ENCODE data around the gene TMEM132C. TPM values are rescaled to one million over a fixed set of nuclear protein-coding genes. Genes with fewer than 3 reads are reported as not detected.

Gene TMEM132C
- total RNA-seq, 1 experiment from 2014 or later, result not detected

DNA sequence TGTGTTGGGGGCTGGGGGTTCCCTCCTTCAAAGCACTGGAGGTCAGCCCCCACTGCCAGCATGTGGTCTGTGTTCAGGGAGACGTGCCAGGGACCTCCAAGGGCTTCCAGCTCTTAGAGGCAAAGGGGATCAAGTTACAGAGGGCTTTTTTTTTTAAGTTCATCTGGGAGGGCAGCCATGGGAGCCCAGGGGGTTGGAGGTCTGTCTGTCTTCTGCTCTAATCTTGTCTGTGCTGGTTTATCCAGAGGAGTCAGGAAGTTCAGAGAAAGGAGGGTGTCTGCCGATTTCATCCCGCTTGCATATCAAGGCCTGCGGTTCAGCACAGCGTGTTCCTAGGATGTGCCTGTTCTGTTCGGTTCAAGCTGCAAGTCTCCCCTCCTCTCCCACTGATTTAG is 72.2 kb downstream of the TMEM132C start:
- DNase-seq (ENCODE audit: low read depth), result no peak

DNA sequence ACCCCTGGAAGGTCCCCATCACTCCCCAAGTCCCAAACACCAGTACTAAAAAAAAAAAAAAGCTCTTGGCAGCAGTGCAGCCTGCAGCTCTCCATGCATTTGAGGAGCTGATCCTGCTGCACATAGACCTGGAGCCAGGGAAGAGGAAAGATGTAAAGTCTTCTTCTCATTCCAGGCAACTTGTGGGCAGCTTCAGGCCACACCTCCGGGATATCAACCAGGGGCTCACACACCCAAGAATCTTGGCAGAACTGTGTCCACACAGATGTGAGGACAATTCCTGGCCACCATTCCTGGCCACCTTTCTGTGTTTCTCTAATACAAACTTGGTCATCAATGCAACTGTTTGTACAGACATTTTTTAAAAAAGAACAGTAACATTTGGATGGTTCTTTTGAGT is 72.7 kb downstream of the TMEM132C start:
- no peak for DNase-seq (ENCODE audit: low read depth)

DNA sequence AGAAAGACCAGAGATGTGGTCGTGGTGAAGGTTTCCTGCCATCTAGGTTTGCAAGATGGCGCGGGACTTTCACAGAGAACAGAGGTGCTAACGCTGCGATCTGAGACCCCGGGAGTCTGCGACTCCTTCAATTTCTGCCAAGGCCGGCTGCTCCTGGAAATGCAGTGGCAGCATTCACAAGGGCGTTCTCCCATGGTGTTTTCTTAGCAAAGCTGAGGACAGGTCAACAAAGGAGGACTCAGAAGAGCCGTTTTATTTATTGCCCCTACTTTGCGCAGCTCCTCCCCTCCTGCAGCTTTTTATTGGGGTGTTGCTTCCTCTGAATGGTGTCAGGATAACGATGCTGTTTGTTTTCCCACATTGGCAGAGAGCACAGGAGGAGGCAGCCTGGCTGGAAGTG is 86.3 kb downstream of the TMEM132C start:
- DNase-seq (ENCODE audit: low read depth), result no peak

DNA sequence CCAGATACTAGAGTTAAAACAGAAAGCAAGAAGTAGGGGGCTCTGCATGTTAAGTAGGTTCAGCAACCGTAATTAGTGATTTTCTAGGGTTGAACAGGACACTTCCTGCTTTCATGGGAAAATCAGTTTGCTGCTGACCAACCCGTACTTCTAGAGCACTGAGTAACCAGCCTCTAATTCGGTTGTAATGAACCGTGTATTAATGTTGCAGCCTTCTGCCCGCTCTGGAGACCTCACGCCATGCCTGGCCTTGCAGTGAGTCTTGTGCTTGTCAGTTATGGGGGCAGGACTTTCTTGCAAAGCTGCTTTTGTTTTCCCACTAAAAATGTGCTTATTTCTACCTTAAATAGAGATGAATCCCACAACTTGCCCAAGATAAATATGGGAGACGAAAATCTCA is 89.6 kb downstream of the TMEM132C start:
- DNase-seq (ENCODE audit: low read depth), result no peak

DNA sequence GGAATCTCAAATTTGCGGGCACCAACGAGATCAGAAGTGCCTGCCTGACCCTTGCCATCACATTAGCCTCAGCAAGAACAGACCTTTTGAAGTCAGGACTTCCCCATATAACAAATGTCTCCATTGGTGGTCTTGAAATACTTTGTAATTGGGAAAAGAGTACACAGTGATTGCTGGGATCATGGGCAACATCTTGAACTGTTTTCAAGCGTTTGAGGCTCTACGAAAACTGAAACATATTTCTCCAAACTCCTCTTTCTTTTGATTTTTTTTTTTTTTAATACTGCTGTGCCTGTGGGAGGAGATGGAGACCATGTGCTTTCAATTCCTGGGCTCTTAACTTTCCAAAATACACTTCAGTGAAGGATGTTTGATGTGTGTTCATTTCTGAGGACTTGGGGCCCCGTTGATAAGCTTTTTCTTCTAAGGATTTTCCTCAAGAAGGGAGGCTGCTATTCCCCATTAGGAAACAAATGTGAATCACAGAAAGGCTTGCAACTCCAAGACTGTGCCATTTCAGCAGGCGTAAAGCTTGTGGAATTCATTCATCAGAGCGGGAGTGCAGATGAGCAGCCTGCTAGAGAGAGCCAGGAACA is 94.5 kb downstream of the TMEM132C start:
- DNase-seq (ENCODE audit: low read depth), result no peak

DNA sequence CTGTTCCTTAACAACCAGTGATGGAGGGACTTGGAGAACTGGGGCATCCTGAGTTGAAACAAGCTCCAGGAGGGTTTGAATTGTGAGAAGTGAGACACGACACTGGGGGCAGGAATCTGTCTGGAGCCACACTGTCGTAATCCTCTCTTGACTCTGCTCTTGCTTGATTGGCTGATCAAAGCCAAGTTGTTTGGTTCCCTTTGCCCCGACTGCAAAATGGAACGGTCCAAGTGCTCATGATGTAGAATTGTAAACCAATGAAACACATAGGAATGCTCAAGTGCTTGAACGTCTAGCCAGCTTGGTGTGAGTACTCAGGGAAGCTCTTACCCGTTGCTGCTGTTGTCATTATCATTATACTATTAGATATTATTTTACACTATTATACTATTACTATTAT is 98.1 kb downstream of the TMEM132C start:
- no peak for DNase-seq (ENCODE audit: low read depth)

DNA sequence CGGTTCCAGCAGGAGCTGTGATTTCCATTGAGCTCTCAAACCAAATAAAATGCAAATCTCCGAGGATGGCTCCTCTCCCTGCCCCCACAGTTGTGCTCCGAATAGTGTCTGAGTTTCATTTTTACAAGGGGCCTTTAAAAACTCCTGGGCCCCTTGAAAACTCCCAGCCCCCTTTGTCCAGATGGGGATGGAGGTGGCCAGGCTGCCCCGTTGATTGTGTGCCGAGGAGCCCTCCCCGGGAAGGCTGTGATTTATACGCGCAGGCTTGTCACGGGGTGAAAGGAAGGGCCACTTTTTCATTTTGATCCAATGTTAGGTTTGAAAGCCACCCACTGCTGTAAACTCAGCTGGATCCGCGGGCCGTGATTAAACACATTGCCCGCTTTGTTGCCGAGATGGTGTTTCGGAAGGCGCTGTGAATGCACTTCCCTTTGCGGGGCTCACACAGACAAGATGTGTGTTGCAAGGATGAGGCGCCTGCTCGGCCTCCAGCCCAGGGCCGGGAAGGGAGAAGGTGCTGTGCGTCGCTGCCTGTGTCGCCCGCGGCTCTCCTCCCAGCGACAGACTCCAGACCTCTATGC is 98.8 kb downstream of the TMEM132C start:
- DNase-seq (ENCODE audit: low read depth), result no peak

DNA sequence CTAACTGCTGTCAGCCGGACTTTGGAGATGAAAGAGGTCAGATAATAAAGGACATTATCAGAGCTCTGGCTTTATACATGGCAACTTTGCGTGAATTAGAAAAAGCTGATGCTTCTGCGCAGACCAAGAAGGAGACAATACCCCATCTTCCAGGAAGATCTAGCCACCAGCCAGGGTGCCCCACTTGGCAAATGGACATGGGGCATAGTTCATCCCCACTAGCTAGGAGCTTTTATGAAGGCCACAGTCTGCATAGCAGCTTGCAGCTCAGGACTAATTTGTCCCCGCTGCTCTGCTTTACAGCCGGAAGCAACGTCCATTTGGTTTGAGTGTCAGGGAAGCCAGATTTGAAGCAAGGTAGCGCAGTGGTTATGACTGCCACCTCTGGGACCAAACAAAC is 101.0 kb downstream of the TMEM132C start:
- DNase-seq (ENCODE audit: low read depth), result no peak

DNA sequence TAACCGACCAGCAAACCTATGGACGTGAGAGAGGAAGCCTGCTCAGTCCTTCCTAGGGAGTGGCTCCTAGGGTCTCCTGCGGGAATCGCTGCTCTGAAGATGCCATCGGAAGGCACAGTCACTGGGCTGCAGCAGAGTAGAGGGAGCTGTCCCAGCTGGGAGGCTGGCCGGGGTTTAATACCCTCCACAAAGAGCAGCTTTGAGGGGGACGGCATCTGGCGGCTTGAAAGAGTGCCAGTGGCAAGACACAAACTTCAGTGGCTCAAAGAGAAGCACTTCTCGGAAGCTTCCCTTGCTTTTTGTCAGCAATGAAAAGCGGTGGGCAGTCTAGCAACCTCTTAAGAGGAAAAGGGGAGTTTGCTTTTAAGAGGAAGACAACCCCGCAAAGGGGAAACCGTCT is 114.6 kb downstream of the TMEM132C start:
- DNase-seq (ENCODE audit: low read depth), result no peak

DNA sequence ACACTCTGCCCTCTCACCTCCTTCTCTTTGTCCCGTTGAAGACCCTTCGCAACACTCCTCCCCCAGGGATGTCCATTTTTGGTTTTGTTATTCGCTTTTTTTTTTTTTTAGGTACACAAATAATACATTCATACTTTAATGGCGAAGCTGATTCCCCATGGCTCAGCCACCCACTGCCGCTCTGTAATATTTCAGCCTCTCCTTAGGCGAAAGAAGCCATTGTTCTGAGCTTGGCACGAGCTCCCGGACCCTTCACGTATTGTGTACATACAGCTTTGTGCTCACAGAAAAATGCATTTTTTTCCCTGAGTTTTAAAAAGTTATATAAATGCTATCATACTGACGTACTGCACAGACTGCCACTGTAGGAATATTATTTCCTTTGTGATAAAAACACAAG is 115.0 kb downstream of the TMEM132C start:
- no peak for DNase-seq (ENCODE audit: low read depth)

DNA sequence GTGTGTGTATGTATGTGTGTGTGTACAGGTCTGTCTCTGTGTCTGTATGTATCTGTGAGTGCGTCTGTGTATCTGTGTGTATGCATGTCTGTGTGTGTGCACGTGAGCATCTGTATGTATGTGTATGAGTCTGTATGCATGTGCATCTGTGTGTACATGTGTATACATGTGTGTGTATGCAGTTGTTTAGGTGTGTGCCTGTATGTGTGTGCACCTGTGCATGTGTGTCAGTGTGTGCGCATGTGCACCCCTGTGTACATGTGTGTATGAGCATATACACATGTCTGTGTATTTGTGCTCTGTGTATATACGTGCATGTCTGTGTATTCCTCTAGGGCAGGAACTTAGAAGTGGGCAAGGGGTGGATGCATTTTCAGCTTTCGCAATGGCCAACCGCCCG is 116.0 kb downstream of the TMEM132C start:
- DNase-seq (ENCODE audit: low read depth), result no peak

DNA sequence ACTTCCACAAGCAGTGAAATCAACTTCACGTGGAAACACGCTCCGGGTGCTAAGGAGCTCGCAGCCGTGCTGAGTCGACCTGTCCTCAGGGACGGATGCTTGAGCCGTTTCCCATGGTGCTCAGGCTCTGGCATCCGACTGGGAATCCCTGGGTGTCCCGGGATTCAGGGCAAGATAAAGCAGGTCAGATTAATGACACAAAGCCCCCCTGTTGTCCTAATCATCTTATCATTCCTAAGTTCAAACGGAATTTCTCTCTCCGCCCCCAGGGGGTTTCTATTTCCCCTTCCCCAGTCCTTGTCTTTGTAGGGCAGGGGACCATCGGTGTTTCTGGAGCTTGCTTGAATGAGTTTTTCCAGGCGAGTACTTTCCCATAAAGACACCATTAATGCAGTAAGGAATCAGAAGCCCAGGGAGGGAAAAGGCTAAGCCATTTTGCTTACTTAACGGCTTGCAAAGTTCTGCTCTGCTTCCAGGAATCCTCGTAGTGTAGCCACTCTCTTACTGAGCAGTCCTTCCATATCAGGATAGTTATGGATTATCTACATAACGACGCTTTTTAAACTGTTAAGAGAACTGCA is 116.5 kb downstream of the TMEM132C start:
- no peak for DNase-seq (ENCODE audit: low read depth)

DNA sequence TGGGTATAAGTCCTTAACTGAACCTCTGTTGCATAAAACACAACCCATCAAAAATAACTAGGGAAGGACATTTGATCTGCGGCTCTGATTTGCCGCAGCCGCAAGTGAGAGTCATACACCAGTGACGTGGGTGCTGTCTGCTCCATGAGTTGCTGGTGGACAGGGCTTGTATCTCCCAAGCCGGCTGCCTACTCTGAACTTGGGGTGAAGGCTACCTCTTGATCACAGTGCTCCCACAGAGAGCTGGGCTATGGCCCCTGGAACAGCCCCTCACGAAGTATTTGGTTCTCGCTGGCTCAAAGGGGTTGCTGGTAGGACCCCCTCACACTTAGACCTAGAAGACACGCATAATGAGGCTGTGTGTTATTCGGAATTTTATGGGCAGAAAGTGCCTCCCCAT is 118.8 kb downstream of the TMEM132C start:
- no peak for DNase-seq (ENCODE audit: low read depth)

DNA sequence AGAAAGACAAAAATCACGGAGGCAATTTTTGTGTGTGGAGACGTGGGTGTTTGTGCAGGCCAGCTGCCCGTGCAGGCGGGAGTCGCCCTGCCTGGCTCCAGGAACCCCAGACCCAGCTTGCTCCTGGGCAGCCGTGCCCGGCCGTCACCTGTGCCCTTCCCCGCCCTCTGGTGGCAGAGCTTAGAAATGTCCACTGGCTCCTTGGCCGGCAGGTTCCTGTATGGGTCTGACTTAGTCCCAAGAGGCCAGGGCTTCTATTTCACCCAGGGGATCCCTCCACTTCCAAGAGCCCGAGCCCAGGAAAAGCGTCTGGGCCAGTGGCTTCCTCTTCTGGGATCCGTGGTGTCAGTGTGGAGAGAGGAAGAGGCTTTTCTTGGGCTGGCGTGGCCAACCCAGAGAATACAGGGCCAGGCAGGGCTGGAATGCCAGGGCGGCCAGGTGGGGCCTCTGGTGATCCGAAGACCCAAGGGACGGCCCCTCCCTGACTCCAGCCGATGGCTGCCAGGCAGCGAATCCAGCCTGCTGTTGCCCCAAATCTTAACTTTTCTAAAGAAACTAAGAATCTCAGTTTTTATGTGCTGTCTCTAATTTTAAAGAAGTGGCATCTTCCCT is 120.9 kb downstream of the TMEM132C start:
- DNase-seq (ENCODE audit: low read depth), result no peak

DNA sequence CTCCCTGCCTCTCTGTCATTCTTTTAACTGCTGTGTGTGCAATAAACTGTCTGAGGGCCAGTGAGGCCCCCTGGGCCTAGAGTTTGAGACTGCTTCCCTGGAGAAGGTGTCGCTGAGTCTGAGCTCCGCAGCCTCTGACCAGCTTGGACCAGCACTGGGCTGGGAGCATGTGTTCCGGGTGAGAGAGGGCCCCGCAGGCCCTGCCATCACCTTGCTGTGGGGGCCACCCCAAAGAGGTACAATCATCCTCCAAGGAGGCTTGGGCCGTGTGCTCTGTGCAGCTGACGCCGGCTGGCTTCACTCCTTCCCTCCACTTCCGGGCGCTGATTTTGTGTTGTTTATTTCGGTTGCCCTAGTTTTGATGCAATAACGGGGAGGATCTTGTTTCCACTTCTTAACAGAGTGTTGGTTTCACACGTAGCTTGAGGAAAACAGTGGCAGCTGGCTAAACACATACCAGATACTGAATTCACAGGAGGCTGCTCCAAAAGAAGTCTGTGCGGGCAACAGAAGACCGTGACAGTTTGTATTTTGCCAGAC is 121.6 kb downstream of the TMEM132C start:
- DNase-seq (ENCODE audit: low read depth), result no peak

DNA sequence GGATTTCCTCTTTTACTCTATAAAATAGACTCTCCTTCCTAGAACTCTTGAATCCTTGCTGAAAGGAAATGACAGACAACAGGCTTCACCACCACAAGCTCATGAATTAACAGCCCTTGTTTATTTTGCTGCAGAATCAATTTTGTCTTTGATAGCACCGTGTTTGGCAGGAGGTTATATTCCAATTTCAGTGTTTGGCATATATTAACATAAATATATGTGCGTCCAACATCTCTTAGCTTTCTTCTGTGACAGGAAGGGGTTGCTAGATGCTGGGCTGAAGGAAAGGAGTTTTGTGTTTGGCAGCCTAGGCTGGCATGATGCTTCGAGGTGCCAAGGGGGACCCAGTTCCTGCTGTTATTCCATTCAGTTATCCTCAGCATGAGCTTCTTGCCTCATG is 126.4 kb downstream of the TMEM132C start:
- DNase-seq (ENCODE audit: low read depth), result no peak

DNA sequence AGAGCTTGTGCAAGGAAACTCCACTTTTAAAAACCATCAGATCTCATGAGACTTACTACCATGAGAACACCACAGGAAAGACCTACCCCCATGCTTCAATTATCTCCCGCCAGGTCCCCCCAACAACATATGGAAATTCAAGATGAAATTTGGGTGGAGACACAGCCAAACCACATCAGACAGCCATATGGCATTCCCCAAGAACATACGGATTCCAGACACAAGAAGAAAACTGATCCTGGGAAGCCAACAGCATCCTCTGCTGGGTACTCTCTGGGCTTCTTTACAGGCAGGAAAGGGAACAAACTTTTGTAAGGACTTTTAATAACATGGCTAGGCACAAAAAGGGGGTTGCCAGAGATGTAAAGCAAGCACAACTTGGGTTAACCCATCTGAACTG is 127.2 kb downstream of the TMEM132C start:
- DNase-seq (ENCODE audit: low read depth), result no peak

DNA sequence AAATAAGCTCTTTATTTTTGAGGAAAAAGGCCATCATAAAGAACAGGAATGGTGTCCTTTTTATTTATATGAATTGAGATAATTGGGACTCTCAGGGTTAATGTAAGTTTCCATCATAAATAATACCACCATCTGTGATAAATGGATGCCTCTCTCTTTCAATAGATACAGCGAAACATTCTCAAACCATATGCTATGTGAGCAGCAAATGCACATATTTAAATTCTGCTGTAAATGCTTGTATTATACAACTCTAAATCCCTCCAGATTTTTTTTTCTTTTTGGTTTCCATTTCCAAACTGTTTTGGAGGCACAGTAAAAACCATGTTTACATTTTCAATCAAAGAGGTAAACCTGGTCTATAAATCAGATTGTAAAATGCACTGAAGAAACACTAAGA is 132.3 kb downstream of the TMEM132C start:
- no peak for DNase-seq (ENCODE audit: low read depth)

DNA sequence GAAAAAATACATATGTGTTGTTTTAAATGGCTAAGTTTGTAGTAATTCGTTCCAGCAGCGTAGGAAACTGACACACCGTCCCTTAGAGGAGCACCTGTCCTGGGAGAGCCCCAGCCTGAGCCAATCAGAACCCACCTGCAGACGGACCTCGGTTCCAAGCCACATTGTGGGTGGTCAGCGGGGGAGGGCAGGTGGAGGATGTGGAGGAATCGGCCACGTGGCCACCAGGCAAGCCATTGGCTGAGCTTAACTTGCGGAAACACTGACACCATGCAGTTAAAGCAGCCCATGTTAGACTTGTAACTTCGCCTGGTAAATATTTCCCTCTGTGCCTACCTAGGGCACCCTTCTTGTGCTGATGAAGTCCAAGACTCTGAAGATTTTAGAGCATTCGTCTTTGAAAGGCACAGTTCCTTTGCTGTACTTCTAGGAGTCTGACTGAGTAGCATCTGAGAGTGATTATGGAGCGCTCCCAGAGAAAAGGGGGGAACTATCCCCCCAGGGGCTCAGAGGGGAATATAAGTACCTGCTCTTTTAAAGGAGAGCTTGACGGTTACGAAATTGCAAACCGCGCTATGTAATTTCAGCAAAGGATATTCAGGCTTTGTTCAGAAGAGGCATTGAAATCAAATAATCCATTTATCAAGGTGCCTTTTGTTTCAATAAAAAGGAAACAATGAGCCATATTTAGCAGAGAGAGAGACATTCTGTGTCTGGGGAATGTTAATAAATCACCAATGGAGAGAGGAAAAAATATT is 135.7 kb downstream of the TMEM132C start:
- DNase-seq (ENCODE audit: low read depth), result no peak

DNA sequence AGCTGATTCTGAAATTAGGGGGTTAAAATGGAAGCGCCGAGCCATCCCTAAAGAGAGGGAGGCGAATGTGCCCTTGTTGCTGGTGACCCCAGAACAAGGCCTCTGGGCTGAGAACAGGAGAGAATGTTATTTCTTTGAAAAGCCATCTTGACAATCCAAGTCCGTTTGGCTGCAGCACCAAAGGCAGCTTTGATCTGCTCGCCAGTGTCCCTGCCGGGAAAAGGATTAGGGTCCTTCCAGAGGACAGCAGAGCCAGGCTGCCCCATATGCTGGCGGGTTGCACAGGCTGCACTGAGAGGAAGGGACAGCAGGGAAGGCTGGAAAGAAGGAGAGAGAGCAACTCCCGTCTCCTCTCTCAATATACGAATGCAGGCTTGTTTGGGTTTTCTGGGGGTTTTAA is 141.7 kb downstream of the TMEM132C start:
- no peak for DNase-seq (ENCODE audit: low read depth)

DNA sequence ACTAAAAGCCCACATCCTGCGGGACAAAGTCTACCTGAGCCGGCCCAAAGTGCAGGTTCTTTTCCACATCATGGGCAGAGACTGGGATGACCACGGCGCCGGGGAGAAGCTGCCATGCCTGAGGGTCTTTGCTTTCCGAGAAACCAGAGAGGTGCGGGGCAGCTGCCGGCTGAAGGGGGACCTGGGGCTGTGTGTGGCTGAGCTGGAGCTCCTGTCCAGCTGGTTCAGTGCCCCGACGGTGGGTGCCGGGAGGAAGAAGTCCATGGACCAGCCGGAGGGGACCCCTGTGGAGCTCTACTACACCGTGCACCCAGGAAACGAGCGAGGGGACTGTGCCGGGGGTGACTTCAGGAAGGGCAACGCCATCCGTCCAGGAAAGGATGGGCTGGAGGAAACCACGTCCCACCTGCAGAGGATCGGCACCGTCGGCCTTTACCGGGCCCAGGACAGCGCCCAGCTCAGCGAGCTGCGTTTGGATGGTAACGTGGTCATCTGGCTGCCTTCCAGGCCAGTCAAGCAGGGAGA is 148.1 kb downstream of the TMEM132C start:
- DNase-seq (ENCODE audit: low read depth), result no peak

DNA sequence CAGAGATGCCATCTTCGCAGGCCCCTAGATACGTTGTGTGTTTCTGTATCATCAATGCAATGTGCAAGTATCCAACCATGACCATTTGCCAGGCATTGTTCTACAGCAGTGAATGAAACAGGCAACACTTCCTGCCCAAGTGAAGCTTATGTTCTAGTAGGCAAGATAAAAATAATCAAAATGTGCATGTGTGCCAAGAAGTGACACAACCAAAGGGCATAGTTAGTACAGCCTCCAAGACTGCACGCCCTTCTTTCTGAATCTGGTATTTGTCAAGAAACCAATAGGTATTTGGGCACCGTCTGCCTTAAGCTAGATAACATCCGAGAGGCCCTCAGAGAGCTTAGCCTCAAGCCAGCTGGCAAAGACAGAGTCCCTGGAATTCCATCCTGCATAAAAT is 152.0 kb downstream of the TMEM132C start:
- DNase-seq (ENCODE audit: low read depth), result no peak

Data from RPMI7951 (cell line).